GM18867 (cell line): ENCODE measurements around the gene POC1B.

ENCODE experiments used
- ATAC-seq: cut with Tn5 transposase; IDR thresholded peaks from one replicate; pipeline ENCODE4 v1.9.1; 2021; ENCODE audit warnings: mild to moderate bottlenecking, moderate library complexity; ENCODE audit not compliant: unreplicated experiment

Gene POC1B

GRCh38 chr12:89390802-89391673, 134.8 kb downstream of the POC1B start:
- no peak for ATAC-seq

- ATAC-seq, result no peak
Observed at GRCh38 chr12:89389755-89390661, 135.8 kb downstream of the POC1B start.

GRCh38 chr12:89386138-89386537, 139.7 kb downstream of the POC1B start:
- no peak for ATAC-seq

DNA sequence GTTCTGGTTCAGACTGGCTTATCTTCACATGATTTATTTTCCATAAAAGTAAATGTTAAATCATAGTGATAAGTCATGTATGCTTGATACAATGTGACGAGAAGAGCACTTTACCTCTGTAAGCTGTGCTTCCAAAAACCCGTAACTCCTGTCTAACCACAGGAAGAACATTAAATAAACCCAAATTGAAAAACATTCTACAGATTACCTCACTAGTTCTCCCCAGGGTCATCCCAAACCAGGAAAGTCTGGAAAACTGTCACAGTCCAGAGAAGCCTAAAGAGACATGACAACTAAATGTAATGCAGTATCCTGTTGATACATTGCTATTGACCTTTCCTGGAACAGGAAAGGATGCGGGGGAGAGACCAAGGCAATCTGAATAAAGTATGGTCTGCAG, 141.0 kb downstream of the POC1B start:
- ATAC-seq, result no peak

GRCh38 chr12:89384050-89384758, 141.6 kb downstream of the POC1B start:
- ATAC-seq, result no peak

DNA sequence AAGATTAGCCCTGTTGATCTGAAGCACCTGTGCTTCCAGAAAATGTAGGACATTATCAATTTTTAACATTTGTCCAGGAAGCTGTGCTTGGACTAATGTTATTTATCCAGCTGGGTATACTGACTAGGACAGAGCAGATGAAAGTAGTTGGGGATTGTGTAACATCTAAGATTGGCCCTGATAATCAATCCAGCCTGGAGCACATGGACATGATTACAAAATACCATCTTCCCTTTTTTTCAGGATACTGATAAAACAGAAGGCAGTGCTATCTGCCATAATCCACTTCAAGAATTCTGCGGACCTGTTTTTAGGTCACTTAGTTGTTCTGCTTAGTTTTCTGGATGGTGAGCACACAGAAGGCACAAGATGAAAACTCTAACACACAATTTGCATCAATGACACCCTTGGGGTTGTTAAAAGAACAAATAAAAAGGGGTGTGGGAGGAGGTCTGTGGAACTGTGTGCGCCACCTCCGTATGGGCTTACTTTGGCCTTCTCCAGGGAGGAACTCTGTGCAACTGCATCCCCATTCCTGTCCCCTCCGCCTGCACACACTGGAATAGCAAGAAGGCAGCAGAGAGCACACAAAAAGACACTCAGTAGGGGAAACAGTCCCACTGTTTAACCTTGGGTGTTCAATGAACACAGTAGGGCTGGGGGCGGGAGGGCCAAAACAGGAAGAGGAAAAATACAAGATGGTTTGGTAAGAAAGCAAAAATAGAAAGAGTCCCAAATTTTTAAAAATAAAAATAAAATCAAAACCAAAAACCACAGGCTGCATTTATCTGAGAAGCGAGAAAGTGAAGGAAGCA, 142.4 kb downstream of the POC1B start:
- no peak for ATAC-seq

DNA sequence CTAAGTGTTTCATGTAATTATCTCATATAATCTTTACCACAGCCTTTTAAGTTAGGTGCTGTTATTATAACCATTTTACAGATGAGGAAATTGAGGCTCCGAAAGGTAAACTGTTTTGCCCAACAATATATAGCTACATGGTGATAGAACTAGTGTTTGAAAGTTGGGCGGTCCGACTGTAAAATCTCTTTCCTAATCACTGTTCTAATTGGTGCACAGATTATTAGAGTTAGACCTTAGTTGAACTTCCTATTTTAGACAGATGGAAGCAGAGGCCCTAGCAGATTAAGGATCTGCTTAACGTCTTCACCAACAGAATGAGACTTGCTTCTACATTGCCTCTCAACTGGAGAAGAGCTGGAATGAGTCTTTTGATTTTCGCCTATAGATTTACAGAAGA, 143.5 kb downstream of the POC1B start:
- no peak for ATAC-seq

DNA sequence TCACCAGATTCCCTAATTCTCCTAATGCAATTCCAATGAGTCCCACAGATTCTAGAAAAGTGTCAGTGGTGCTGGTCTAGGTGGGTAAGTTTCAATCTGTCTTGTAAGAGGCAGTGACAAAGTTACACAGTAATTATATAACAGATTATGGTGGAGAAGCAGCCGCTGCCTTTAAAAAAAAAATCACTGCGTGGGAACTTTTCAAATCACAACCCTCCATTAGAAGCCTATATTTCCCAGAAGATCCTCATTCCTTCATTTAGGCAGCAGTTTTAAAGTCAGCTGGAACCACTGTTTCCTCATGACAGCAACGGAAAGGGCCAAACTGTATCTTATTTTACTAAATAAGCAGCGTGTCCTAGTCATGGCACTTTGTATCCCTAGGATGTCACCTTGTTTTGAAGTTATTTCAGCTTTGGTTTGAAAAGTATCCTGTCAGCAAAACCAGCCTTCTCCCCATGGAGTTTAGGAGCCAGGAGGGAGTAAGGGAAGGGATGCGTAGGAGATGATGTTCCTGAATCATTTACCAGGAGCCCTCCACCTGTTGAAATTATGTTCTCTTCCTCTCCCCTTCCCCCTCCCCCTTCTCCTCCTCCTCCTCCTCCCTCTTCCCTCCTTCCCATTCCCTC, 145.9 kb downstream of the POC1B start:
- ATAC-seq, result no peak

- ATAC-seq, result no peak
Observed at GRCh38 chr12:89379148-89379838, 146.6 kb downstream of the POC1B start.

DNA sequence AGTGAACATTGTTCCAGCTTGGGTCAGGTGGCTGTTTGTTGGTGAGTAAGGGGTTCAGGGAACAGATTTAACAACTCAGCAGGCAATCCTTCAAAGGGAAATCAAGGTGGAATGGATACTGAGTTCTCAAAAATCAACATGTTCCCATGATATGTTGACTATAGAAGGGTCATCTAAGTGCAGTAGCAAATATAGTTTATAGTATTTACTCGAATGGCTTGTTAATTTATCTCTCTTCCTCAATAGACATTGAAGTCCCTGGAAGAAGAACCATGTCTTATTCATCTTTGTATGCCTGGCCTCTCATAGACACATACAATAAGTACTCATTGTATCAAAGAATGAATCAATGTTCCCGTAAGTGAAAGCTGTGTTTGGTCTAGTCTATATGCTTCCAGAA, 149.0 kb downstream of the POC1B start:
- ATAC-seq, result no peak

GRCh38 chr12:89376202-89376529, 149.7 kb downstream of the POC1B start:
- no peak for ATAC-seq

GRCh38 chr12:89373763-89374572, 151.9 kb downstream of the POC1B start:
- ATAC-seq, result no peak

- no peak for ATAC-seq
Observed at GRCh38 chr12:89372584-89373370, 153.1 kb downstream of the POC1B start.

- ATAC-seq, result no peak
Observed at GRCh38 chr12:89370850-89371249, 155.0 kb downstream of the POC1B start.

DNA sequence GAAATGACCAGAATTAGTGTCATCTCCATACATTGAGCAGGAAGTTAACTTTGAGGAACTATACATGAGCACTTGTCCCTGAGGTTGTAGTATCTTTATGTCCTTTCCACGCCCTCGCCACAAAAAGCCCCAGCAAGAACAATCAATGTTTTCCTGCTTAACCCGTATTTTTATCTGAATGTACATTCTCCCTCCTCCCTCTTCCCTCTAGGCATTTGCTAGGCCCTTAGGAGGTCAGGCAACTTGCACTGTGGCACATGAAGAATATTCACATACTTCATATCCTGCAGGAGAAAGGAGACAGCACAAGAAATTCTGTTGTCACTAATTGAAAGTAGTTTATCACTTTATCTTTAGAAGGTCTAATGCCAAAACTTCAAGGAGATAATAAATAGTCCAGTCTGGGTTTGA, 155.4 kb downstream of the POC1B start:
- no peak for ATAC-seq
